ENCODE data around the gene PRPSAP2. TPM values are rescaled to one million over a fixed set of nuclear protein-coding genes. Genes with fewer than 3 reads are reported as not detected.
"Not testable (repeated sequence)": the region's sequence is repeated elsewhere in the genome, so short reads cannot be mapped to it uniquely, and the experiment has no call there.

PRPSAP2 gene
- polyA plus RNA-seq, 3 donors from 2014 or later, result 29.7 to 39.8 (median 34.8) TPM

DNA sequence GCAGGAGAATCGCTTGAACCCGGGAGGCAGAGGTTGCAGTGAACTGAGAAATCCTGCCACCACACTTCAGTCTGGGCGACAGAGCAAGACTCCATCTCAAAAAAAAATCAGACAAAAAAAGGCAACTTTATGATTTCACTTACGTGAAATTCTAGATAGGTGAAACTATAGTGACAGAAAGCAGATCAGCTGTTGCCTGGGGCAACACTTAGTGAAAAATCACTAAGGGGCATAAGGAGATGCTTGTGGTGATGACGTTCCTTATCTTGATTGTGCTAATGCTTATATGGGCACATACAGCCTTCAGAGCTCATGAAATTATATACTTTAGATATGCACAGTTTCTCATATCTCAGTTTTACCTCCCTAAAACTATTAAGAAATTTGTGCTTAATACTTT is 52.4 kb downstream of the PRPSAP2 start:
- peaks cover 0 to 1% of the 10 kb centered on the region in 2 donors for H3K4me1 Mint-ChIP-seq
- peaks cover 0 to 3% (median 0%) of the 10 kb centered on the region in 3 donors for H3K27me3 Mint-ChIP-seq (ENCODE audit: low read depth in 3 of 3)
- H3K9me3 Mint-ChIP-seq, result no peaks in the 10 kb centered on the region
- H3K36me3 Mint-ChIP-seq, result peaks cover 24 to 57% (median 39%) of the 10 kb centered on the region in 3 donors
- H3K4me3 Mint-ChIP-seq, result no peak overlapping the region
- no peak overlapping the region for H3K27ac Mint-ChIP-seq
- DNase-seq, result no peak

DNA sequence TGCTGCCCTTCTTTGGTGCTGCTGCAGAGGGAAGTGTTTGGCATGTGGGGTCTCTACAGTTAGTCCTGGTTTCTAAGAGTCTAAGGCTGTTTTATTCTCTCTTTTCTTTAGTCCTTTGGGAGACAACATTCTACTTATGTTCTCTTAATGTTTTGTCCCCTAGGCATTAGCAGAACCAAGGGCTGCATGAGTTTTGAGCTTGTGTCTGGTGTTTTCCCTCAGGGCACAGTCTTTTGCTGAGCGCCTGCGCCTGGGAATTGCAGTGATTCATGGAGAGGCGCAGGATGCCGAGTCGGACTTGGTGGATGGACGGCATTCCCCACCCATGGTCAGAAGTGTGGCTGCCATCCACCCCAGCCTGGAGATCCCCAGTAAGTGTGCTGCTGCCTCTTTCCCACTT is 53.0 kb downstream of the PRPSAP2 start:
- H3K27me3 Mint-ChIP-seq (ENCODE audit: low read depth in 3 of 3), result peaks cover 0 to 3% (median 0%) of the 10 kb centered on the region in 3 donors
- peaks cover 26 to 57% (median 38%) of the 10 kb centered on the region in 3 donors for H3K36me3 Mint-ChIP-seq
- H3K4me1 Mint-ChIP-seq, result peaks cover 0 to under 1% of the 10 kb centered on the region in 2 donors
- no peak for DNase-seq
- no peak overlapping the region for H3K4me3 Mint-ChIP-seq
- H3K9me3 Mint-ChIP-seq, result no peaks in the 10 kb centered on the region
- no peak overlapping the region for H3K27ac Mint-ChIP-seq

DNA sequence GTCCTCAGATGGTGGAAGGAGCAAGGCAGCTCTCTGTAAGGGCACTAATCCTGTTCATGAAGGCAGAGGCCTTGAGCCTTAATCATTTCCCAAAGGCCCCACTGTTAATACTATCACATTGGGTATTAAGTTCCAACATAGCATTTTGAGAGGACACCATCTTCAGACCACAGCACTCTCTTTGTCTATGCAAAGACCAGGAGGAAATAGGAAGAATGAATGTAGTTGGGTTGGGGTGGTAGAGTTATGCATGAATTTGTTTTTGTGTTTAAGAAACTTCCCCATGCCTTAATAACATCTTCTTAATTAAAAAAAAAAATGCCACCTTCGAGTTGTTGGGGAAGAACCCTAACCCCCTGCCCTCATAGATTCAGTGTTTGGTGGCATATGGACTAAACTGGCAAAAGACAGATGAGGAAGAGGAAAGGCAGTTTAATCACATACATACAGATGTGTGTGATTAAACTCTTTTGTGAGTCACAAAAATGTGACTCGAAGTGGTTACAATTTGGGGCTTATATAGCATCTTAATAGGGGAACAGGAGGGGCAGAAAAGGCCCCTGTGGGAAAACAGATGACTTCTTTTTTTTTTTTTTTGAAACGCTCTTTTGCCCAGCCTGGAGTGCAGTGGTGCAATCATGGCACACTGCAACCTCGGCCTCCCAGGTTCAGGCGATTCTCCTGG is 59.0 kb downstream of the PRPSAP2 start:
- H3K36me3 Mint-ChIP-seq, result peaks cover 25 to 33% (median 26%) of the 10 kb centered on the region in 3 donors
- DNase-seq, result no peak
- H3K4me1 Mint-ChIP-seq, result peaks cover 26 to 28% of the 10 kb centered on the region in 2 donors
- no peak overlapping the region for H3K27ac Mint-ChIP-seq
- H3K9me3 Mint-ChIP-seq, result no peaks in the 10 kb centered on the region
- peaks cover 0 to 5% (median 4%) of the 10 kb centered on the region in 3 donors for H3K27me3 Mint-ChIP-seq (ENCODE audit: low read depth in 3 of 3)
- H3K4me3 Mint-ChIP-seq, result no peak overlapping the region

DNA sequence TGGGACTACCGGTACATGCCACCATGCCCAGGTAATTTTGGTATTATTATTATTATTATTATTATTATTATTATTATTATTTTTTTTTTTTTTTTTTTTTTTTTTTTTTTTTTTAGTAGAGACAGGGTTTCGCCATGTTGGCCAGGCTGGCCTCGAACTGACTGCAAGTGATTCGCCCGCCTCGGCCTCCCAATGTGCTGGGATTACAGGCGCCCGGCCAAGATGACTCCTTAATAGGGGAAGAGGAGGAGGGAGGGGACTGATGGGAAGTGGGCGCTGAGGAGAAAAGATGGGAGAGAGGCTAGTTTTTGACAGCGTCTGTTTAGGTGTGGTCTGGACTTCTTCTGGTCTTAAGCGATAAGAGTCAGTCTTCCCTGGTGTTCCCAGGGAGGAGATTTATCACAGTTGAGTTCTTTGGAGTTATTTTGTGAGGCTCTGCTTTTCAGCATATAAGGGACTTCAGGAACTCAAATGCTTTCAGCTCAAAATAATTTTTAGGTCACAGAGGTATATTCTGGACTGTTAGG is 59.6 kb downstream of the PRPSAP2 start:
- Mint-ChIP-seq H3K36me3 (peaks cover 20 to 28% (median 25%) of the 10 kb centered on the region in 3 donors), H3K9me3 (no peaks in the 10 kb centered on the region), H3K27me3 (ENCODE audit: low read depth in 3 of 3) (peaks cover 0 to 5% (median 4%) of the 10 kb centered on the region in 3 donors), H3K4me1 (peaks cover 31 to 33% of the 10 kb centered on the region in 2 donors), H3K27ac (no peak overlapping the region), H3K4me3 (no peak overlapping the region)
- DNase-seq, result no peak

DNA sequence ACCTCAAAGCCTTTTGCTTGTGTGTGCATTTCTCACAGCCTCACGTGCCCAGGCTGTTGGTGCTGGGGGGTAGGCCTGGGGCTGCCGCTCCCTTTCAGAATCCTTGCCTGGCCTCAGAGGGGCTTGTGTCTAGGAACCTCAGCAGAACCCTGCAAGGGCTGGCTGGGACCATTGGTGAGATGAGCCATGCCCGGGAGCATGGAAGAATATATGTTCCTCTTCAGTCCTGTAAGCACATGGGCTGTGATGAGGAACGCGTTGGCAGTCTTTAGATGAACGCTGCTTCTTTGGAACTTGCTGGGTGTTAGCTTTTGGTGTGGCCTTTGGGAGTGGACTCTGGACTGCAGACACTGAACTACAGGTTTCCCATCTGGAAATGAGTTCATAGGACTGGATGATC is 62.0 kb downstream of the PRPSAP2 start:
- Mint-ChIP-seq H3K36me3 (peaks cover 19 to 23% (median 21%) of the 10 kb centered on the region in 3 donors), H3K27ac (peak overlapping the region in 2 of 6 donors; percentile 16 to 47), H3K9me3 (no peaks in the 10 kb centered on the region), H3K4me1 (peaks cover 31 to 35% of the 10 kb centered on the region in 2 donors), H3K27me3 (ENCODE audit: low read depth in 3 of 3) (peaks cover 0 to 5% (median 4%) of the 10 kb centered on the region in 3 donors), H3K4me3 (no peak overlapping the region)
- no peak for DNase-seq

DNA sequence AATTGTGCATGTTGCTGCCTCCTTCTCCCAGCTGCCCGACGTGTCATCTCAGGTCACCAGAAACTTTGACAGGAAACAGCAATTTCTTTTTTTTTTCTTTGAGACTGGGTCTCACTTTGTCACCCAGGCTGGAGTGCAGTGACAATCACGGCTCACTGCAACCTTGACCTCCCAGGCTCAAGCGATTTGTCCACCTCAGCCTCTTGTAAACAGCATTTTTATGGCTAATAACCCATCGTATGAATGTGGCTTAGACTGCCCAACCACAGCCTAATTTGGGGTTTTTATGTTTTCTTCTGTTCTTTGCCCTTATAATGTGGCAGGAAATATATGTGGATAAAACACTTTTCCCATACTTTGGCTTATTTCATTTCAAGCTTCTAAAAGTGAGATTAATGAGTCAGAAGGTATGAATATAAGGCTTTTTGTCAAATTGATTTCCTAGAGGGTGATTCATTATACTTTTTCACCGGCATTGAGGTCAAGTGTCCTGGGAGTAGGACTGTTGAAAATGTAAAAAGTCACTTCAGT is 63.0 kb downstream of the PRPSAP2 start:
- H3K4me3 Mint-ChIP-seq, result peak overlapping the region; percentile 3 to 61 (median 15)
- H3K9me3 Mint-ChIP-seq, result no peaks in the 10 kb centered on the region
- H3K27ac Mint-ChIP-seq, result peak overlapping the region in 3 of 6 donors; percentile 9 to 44 (median 38)
- no peak for DNase-seq
- peaks cover 31 to 35% of the 10 kb centered on the region in 2 donors for H3K4me1 Mint-ChIP-seq
- peaks cover 17 to 22% (median 18%) of the 10 kb centered on the region in 3 donors for H3K36me3 Mint-ChIP-seq
- H3K27me3 Mint-ChIP-seq (ENCODE audit: low read depth in 3 of 3), result peaks cover 0 to 4% (median 3%) of the 10 kb centered on the region in 3 donors

DNA sequence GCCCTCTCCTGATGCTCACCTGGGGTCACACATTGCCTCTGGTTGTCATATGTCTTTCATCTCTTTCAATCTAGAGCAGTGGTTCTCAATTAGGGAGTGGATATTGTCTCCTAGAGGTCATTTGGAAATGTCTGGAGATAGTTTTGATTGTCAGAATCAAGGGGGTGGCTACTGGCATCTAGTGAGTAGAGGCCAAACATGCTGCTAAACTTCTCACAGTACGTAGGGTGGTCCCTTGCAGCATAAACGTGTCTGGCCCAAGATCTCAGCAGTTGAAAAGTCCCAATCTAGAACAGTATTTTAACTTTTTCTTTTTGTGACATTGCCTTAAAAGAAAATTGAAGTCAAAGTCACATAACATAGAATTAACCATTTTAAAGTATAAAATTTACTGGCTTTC is 63.6 kb downstream of the PRPSAP2 start:
- Mint-ChIP-seq H3K4me3 (peak overlapping the region; percentile 3 to 61 (median 15)), H3K27me3 (ENCODE audit: low read depth in 3 of 3) (peaks cover 0 to 4% (median 2%) of the 10 kb centered on the region in 3 donors), H3K4me1 (peaks cover 33 to 37% of the 10 kb centered on the region in 2 donors), H3K9me3 (no peaks in the 10 kb centered on the region), H3K36me3 (peaks cover 17 to 22% (median 18%) of the 10 kb centered on the region in 3 donors), H3K27ac (peak overlapping the region in 5 of 6 donors; percentile 7 to 71 (median 23))
- DNase-seq, result no peak

DNA sequence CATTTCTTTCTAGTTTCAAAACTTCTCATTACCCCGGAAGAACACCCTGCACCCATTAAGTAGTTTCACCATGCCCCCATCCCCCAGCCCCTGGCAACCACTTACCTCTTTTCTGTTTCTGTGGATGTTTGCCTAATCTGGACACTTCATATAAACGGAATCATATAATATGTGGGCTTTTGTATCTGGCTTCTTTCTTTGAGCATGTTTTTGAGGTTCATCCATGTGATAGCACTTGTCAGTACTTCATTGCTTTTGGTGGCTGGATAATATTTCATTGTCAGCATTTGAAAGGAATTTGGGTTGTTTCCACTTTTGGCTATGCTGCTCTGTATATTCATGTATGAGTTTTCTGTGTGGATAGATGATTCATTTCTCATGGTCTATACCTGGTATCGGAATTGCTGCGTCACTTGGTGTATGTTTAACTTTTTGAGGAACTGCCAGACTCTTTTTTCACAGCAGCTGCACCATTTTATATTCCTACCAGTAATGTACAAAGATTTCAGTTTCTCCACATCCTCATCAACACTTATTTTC is 64.1 kb downstream of the PRPSAP2 start:
- Mint-ChIP-seq H3K27me3 (ENCODE audit: low read depth in 3 of 3) (peaks cover 0 to 4% (median 2%) of the 10 kb centered on the region in 3 donors), H3K4me1 (peaks cover 38 to 40% of the 10 kb centered on the region in 2 donors), H3K27ac (peak overlapping the region in 4 of 6 donors; percentile 1 to 56 (median 34)), H3K36me3 (peaks cover 12 to 18% (median 14%) of the 10 kb centered on the region in 3 donors), H3K4me3 (peak overlapping the region in 3 of 5 donors; percentile 12 to 59 (median 12)), H3K9me3 (no peaks in the 10 kb centered on the region)
- no peak for DNase-seq

DNA sequence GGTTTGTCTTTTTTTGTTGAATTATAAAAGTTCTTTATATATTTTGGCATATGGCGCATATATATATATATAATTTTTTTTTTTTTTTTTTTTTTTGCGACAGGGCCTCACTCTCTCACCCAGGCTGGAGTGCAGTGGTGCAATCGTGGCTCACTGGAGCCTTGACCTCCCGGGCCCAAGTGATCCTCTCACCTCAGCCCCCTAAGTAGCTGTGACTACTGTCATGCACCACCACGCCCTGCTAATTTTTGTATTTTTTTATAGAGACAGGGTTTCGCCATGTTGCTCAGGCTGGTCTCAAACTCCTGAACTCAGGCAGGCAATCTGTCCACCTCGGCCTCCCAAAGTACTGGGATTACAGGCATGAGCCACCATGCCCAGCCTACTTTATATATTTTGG is 64.7 kb downstream of the PRPSAP2 start:
- not testable (repeated sequence) for H3K27ac Mint-ChIP-seq; DNase-seq; H3K4me3 Mint-ChIP-seq; H3K9me3 Mint-ChIP-seq; H3K27me3 Mint-ChIP-seq (ENCODE audit: low read depth in 3 of 3)
- H3K36me3 Mint-ChIP-seq, result peaks cover 11 to 15% (median 14%) of the 10 kb centered on the region in 3 donors
- peaks cover 38 to 40% of the 10 kb centered on the region in 2 donors for H3K4me1 Mint-ChIP-seq

DNA sequence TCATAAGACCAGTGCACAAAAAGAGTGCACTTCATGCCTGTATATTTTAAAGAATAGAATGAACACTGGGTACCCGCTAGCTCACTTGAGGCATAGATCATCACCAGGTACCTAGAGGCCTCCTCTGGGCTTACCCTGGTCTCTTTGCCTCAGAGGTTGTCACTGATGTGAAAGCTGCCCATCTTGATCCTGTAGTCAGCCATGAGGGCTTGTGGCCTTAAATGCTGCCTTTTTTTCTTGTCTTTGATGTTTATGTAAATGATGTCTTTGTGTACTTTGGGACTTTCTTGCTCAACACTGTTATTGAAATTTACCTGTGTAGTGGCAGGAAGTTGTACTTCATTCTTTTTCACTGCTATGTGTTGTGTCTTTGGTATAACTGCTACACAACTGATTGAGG is 67.3 kb downstream of the PRPSAP2 start:
- H3K36me3 Mint-ChIP-seq, result peaks cover 15 to 18% (median 16%) of the 10 kb centered on the region in 3 donors
- H3K27ac Mint-ChIP-seq, result peak overlapping the region in 3 of 6 donors; percentile 20 to 72 (median 47)
- peaks cover 0 to 2% (median 1%) of the 10 kb centered on the region in 3 donors for H3K27me3 Mint-ChIP-seq (ENCODE audit: low read depth in 3 of 3)
- H3K9me3 Mint-ChIP-seq, result no peaks in the 10 kb centered on the region
- DNase-seq, result no peak
- H3K4me1 Mint-ChIP-seq, result peaks cover 26 to 29% of the 10 kb centered on the region in 2 donors
- no peak overlapping the region for H3K4me3 Mint-ChIP-seq

DNA sequence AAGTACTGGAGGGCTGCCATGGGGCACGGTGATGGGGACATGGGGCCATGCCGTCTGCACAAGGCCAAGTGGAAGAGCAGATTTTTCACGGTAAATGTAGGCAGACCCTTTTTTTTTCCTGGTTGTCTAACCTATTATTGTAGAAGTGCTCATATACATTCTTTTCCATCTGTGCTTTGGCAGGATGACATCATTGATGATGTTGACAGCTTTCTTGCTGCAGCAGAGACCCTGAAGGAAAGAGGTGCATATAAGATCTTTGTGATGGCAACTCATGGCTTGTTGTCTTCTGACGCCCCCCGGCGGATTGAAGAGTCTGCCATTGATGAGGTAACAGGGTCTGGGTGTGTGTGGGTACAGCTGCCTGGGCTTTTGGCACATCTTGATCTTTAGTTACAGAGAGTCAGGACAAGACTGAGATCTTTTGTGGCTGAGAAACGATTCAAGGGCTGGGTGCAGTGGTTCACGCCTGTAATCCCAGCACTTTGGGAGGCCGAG is 70.7 kb downstream of the PRPSAP2 start:
- Mint-ChIP-seq H3K27ac (peak overlapping the region in 1 of 6 donors; percentile 57), H3K36me3 (peaks cover 15 to 29% (median 16%) of the 10 kb centered on the region in 3 donors), H3K4me1 (peaks cover 22 to 23% of the 10 kb centered on the region in 2 donors), H3K9me3 (no peaks in the 10 kb centered on the region), H3K4me3 (no peak overlapping the region), H3K27me3 (ENCODE audit: low read depth in 3 of 3) (peaks cover 0 to 2% (median 0%) of the 10 kb centered on the region in 3 donors)
- no peak for DNase-seq

DNA sequence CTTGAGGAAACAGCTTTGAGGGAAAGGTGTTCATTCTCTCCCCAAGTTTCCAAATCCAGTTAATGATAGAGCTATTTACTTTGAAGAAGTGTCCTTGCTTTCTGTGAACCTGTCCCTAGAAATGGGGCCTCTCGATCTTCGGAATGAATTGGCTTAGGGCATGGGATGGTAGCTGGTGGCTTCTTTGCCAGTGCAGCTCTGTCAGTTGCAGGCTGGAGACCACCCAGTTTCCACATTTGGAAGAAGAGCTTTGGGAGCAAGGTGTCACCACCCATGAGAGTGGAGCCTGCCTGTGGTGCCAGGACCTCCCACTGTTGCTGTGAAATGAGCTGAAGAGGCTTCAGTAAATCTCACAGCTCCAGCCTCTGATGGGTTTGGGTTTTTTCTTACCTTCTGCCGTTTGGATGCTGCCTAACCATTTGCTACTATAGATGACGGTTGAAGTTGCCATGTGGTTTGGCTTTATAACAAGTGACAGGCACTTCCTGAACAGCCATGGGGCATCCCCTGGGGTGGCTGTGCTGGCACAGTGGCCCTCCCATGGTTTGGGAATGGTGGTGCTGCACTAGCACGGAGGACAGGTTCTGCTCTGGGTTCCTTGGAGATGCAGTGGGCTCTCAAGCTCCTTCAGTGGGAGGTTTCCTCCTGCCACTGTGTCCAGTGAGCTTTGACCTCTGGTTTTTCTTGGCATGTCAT is 74.6 kb downstream of the PRPSAP2 start:
- Mint-ChIP-seq H3K36me3 (peaks cover 8 to 25% (median 13%) of the 10 kb centered on the region in 3 donors), H3K27me3 (ENCODE audit: low read depth in 3 of 3) (no peaks in the 10 kb centered on the region)
- peak in 1 of 3 donors; percentile 18 for DNase-seq

More for the DNA sequence above, 74.6 kb downstream of the PRPSAP2 start:
- Mint-ChIP-seq H3K9me3 (no peaks in the 10 kb centered on the region), H3K4me3 (no peak overlapping the region), H3K27ac (peak overlapping the region in 2 of 6 donors; percentile 28 to 66), H3K4me1 (peaks cover 17% of the 10 kb centered on the region in 2 donors)

Data from immature natural killer cell (primary cell).